ENCODE measurements around the gene ANGPTL2.

ANGPTL2 gene

GRCh38 chr9:127117801-127118200 is 4.6 kb downstream of the ANGPTL2 start:
- H3K4me3 ChIP-seq (replicated peaks; ENCODE audit: low read depth, low read length), result no peak overlapping the region
- DNase-seq (ENCODE audit: low read depth), result no peak
- no peak for TF ChIP-seq CTCF (IDR thresholded peaks at IDR 0.05; ENCODE audit: low read length, missing control alignments)

- TF ChIP-seq CTCF (IDR thresholded peaks at IDR 0.05; ENCODE audit: low read length, missing control alignments), result no peak
- peak; percentile 32 for DNase-seq (ENCODE audit: low read depth)
Measured at GRCh38 chr9:127116957-127117356, 5.5 kb downstream of the ANGPTL2 start.

GRCh38 chr9:127116088-127116726 is 6.2 kb downstream of the ANGPTL2 start:
- no peak overlapping the region for H3K4me3 ChIP-seq (replicated peaks; ENCODE audit: low read depth, low read length)
- no peak for TF ChIP-seq CTCF (IDR thresholded peaks at IDR 0.05; ENCODE audit: low read length, missing control alignments)
- DNase-seq (ENCODE audit: low read depth), result no peak

More at GRCh38 chr9:127116957-127117356, 5.5 kb downstream of the ANGPTL2 start:
- no peak overlapping the region for H3K4me3 ChIP-seq (replicated peaks; ENCODE audit: low read depth, low read length)

GRCh38 chr9:127114606-127115005 is 7.8 kb downstream of the ANGPTL2 start:
- no peak for DNase-seq (ENCODE audit: low read depth)
- H3K4me3 ChIP-seq (replicated peaks; ENCODE audit: low read depth, low read length), result no peak overlapping the region
- TF ChIP-seq CTCF (IDR thresholded peaks at IDR 0.05; ENCODE audit: low read length, missing control alignments), result no peak

GRCh38 chr9:127113191-127113972 is 9.1 kb downstream of the ANGPTL2 start:
- no peak for DNase-seq (ENCODE audit: low read depth)
- TF ChIP-seq CTCF (IDR thresholded peaks at IDR 0.05; ENCODE audit: low read length, missing control alignments), result no peak
- H3K4me3 ChIP-seq (replicated peaks; ENCODE audit: low read depth, low read length), result no peak overlapping the region

- no peak overlapping the region for H3K4me3 ChIP-seq (replicated peaks; ENCODE audit: low read depth, low read length)
- no peak for DNase-seq (ENCODE audit: low read depth)
Measured at GRCh38 chr9:127112735-127113161, 9.7 kb downstream of the ANGPTL2 start.

More at GRCh38 chr9:127112735-127113161, 9.7 kb downstream of the ANGPTL2 start:
- TF ChIP-seq CTCF (IDR thresholded peaks at IDR 0.05; ENCODE audit: low read length, missing control alignments), result no peak

Data from fibroblast of pulmonary artery (primary cell).